Stimulated activated CD8-positive, alpha-beta memory T cell treated with anti-CD3 and anti-CD28 coated beads, Interleukin-4, amount 100 ng/mL, for 24 hours (primary cell): ENCODE measurements around the gene RELT.
A peak's percentile ranks its signal among the peaks of the same experiment; 100 is the strongest.

Experiments used
- DNase-seq: peaks from one replicate; pipeline ENCODE4 v3.0.0-alpha.2; 2020; ENCODE audit warnings: low read depth

The RELT gene, protein sequence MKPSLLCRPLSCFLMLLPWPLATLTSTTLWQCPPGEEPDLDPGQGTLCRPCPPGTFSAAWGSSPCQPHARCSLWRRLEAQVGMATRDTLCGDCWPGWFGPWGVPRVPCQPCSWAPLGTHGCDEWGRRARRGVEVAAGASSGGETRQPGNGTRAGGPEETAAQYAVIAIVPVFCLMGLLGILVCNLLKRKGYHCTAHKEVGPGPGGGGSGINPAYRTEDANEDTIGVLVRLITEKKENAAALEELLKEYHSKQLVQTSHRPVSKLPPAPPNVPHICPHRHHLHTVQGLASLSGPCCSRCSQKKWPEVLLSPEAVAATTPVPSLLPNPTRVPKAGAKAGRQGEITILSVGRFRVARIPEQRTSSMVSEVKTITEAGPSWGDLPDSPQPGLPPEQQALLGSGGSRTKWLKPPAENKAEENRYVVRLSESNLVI

DNA sequence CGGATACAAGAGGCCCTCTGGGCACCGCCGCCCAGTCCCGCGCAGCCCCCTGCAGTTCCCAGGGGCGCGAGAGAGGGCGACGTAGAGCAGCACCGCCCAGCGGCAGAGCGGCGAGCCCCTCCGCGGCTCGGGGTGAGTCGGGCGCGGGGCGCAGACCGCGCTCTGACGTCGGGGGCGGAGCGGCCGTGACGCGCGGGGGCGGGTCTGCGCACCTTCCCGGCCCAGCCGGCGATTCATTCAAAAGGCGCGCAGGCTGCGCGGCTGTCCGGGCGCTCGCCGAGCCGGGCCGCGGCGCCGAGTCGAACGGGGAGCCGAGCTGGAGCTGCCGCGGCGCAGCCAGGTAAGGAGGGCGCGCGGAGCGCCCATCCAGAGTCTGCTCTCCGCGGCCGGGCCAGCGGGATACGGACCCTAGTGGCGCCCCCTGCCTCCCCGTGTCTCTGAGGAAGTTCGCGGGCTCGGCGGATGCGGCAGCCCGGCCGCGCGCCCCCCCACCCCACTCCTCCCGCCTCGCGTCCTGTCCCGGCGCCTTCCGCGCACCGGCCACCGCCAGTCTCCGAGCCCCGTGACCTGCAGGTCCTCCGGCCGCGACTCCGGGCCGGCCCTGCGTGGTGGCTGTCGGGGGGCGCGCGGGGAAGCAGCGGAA lies at the start of gene RELT:
TSS of gene RELT (plus strand) at position 240 of the 643 bp plus-strand sequence. CDS start 12,738 bp downstream, outside the sequence.
- DNase-seq = peak; percentile 90

DNA sequence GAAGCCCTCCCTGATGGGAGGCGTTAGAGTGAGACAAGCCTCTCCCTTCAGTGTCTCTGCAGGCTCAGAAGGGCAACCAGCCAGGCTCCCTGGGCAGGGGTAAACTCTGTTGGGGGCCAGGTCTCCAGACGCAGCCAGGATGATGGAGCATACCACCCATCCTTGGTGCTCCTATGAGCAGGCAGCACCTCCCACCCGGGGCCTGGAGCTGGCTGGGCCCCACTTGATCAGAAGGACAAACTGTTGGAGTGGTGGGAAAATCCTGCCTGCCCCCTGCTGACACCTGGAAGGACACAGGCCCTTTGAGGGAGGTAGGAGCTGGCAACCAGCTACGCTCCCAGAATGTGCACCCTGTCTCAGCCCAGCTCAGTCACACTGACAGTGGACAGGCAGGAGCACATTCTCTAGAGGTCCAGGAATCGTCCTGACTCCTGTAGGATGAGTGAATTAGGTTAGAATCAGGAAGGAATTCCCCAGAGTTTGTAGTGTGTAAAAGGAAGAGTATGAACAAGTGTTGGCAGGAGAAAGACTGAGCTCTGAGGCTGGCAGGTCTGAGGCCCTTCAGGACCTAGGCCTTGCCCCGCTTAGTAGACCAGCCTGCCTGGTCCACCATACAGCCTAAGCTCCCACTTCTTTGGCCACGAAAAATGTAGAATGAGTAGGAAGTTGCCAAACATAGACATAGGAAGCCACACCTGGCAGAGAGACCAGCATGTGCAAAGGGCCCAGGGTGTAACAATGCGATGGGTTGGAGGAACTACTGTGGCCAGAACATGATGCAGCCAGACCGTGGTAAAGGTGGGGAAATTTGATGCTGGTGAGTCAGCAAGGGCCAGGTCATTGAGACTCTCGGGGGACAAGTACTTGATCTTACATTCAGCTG lies 49.0 kb upstream of the RELT start:
- DNase-seq = no peak

DNA sequence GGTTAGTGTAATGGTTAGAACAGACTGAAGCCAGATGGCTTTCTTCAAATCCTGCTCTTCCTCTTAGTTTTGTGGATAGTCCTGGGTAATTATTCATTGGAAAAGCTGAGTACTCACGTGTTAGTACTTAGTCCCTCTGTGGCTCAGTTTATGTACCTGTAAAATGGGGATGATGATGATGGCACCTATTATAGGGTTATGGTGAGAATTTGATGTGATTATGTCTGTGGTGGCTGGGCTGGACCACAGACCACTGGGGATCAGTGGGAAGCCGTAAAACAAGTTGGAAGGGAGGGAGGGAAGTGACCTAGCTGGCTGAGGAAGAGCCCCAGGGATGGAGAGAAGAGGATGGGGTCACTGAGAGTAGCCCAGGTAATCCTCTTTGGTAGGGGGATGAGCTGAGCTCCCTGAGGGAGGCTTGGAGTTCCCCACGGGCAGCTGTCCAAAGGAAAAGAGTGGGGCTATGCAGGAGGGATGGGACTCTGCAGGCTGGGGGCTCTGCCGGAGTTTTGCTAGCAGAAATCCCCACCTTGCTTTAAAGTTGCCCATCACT lies 48.3 kb upstream of the RELT start:
- DNase-seq = no peak

DNA sequence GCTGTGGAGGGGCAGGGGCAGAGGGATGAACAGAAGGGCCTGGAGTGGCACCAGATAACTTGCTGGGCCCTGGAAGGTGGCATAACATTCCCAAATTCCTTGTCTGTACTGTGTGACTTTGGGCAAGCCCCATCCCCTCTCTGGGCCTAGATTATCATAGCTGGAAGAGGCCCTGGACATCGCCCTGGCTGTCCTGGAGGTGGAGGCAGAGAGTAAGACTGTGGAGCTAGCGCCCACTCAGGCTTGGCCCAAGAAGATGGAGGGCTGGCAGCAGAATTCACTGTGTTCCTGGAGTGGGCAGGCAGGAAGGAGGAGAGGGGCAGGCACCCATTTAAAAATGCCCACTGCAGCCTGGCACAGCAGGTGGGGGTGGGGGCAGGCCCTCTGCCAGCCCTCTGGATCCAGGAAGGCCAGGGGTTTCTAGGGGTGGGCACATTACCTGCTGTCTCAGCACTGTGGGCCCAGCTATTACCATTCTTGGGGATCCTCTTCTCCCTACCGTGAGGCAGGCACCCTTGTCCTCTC lies 45.6 kb upstream of the RELT start:
- DNase-seq = no peak

DNA sequence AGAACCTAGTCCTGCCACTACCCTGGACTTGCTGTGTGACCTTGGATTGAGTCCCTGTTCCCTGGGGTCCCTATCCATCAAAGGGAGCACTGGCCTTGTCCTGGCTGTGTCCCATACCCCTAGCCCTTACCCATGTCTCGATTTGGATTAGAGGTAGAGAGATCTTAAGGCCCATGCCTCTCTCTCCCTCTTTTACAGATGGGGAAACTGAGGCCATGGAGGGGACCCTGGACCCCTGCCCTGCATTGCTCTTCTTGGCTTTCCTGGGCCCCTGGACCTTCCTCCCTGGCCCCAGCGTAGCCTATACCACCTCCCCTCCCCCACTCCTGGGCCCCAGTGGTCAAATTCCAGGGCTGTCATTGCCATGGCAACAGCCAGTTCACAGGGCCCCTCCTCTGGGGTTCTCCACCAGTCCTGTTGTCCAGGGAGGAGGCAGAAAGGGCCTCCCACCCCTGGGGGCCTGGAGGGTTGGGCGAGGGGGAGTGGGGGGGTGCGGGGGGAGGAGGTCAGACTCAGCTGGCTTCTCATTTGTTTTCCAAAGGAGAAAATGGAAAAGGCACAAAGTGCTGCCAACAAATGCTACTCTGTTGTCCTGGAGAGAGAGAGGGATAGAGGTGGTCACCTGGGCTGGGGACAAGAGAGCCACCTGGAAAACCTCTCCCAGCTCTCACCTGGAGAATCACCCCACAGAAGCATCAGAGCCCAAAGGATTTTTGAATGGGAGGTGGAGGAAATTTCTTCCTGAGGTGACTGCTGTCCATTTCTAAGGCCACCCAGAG lies 44.9 kb upstream of the RELT start:
- no peak for DNase-seq

DNA sequence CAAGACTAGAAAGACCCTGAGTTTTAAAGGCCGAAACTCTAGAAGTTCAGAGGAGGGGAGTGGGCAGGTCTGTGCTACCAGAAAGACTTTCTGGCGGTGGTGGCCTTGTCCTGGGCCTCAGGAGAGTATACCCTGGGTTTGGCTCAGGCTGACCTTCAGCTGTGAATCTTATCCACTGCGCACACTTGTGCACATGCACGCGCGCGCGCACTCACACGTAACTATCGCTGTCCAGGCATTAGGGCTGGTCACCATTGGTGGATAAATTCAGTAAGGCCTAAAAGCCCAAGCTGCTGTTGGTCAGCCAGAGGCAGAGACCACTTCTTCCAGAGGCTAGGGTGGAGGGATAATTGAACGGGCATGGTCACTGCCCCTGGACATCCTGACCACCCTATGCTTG lies 43.0 kb upstream of the RELT start:
- no peak for DNase-seq

DNA sequence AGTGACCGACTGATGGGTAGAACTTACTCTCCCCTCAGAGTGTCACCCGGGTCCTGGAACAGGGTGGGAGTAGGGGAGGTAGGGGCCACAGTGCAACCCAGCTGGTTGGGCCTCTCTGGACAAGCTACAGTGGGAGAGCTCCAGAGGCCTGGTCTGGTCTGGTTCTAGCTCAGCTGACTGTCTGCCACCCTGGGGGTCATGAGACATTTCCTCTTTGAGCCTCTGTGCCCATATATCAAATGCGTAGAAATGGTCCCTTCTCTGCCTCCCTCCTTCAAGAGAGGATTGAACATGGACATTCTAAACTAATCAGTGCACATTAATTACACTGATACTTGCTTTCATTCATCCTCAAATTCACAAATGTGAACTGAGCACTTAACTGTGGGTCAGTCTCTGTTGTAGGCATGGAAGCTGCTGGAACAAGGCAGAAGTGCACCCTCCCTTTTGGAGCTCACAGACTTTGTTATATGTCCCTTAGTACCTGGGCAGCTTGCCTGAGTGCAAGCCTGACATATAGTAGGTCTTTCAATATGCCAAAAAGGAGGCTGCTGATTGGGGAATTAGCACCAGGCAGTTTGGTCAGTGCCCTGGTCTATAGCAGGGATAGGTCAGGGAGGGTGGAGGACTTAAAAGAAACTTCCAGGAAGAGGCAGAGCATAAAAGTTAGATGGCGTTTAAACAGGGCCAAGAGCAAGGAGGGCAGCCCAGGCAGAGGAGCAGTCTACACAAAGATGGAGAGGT lies 42.4 kb upstream of the RELT start:
- no peak for DNase-seq

DNA sequence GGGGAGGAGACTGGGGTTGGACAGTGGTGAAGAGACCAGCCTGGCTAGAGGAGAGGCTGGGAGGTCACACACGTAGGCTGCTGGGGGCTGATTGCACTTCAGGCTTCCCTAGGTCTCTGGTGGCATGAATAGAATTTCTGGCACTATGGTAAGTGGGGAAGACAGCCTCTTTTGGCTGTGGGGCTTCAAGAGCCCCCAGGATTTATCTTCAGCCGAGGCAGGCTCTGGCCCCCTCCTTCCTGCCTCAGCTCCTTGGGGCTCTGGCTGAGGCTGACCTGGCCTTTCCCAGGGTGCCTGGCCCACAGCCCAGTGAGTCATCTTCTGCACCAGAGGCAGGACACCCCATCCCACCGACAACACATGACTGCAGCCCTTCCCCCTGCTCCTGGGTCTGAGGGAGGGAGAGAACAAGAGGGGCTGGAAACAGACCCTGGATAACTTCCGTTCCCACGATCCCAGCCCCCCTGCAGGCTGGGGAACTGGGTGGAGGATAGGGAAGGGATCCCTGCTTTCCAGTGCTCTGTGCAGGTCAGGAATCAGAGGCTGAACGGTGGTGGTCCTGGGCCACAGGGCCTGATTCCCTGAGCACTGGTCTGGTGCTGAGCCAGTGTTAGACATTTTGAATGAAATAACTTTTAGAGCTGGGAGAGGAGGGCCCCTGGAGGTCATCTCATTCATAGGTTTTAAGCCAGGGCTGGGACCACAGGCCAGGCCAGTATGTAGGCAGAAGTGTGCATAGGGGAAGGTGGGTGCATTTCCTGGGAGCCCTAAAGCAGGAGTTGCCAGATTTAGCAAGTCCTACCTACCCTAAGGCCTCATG lies 41.6 kb upstream of the RELT start:
- DNase-seq = no peak

DNA sequence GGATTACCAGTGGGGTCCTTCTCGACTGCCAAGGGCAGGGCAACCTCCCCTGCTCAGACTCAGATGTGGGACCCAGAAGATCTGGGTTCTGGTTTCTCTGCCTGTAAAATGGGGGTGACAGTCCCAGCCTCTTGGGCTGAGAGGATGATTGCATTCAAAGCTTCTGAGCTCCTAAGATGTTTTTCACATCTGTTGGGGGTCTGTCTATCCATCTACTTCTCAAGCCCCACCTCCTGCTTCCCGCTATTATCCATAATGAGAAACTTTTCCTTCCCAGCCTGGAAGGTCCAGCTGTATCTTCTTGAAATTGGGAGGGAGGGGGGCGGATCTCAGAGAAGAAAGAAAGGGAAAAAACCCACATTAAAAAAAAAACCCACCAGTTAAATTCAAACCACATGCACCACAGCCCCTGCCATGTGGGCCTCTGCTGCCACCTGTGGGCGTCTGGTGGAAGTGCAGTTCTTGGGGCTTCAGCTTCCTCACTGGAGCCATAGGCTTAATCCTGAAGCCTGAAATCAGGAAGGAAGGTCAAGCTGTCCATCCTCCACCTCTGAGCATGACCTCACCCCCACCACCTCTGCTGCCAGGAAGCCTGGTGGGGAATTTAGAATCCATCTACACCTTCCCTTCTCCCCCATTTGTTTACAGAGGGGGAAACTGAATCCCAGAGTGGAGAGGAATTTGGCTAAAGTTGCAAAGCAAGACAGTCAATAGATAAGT lies 40.8 kb upstream of the RELT start:
- DNase-seq = peak; percentile 69

DNA sequence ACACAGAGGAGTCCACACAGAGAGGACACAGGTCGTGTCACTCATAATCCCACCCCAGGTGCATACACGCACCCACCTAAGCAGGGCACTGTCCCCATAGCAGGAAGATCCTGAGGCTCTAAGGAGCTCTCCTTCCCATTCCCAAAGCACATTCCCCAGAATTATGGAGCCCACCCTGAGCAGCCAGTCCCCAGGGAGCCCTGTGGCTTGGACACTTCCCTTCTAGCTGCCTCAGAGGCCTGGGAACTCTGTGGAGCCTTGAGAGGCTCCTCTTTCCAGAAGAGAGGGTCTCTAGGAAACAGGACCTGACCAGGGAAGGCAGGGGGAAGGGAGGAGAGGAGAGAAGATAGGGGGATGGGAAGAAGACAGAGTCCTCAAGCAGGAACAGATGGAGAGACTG lies 38.4 kb upstream of the RELT start:
- no peak for DNase-seq

DNA sequence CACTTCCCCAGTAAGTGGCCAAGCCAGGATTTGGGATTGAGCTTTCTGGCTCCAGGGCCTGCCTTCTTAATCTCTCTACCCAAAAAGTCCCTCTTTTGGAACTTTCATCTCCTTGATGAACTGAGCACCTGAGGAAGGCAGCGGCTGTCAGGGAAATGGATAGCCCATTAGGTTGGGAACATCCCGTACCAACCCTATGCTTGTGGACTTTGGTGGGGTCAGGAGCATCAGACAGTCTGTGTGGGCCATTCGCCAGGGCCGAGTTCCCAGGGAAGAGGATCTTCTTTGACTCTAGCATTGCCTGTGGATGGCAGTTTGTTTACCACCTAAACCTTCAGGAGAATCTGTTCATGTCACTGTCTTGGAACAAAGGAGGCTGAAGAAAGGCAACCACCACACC lies 37.9 kb upstream of the RELT start:
- no peak for DNase-seq

DNA sequence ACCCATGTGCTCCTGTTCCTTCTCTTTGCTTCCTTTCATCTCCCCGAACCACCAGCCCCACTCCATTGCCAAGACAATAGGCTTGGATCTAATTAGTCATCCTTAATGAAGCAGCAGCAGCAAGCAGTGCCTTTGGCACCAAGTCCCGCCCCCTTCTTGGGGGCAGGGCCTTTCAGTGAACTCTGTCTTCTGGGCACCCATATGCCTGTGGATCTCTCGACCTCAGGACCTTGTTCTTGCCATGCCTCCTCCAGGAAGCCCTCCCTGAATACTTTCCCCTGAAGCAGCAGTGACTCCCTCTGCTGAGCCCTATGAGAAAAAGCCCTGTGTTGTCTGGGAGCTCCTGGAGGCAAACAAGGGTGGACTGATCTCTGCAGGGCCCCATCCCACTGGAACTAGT lies 36.0 kb upstream of the RELT start:
- DNase-seq = no peak

DNA sequence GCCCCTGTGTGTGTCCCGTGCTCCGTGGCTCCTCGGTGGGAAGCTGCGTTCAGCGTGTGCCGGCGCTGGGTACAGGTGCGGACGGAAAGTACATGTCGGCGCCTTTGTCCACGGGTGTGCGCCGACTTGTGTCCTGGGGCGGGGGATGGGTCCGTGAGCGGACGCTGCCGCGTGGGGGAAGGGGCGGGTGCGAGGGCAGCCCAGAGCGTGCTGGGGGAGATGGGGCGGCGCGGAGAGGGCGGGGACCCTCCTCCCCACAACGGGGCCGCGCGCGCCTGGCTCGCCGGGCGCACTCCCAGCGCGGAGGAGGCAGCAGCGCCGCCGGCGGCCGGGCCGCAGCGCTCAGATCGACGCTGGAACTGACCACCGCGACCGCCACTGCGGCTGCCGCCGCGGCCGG lies 33.6 kb upstream of the RELT start:
- no peak for DNase-seq

DNA sequence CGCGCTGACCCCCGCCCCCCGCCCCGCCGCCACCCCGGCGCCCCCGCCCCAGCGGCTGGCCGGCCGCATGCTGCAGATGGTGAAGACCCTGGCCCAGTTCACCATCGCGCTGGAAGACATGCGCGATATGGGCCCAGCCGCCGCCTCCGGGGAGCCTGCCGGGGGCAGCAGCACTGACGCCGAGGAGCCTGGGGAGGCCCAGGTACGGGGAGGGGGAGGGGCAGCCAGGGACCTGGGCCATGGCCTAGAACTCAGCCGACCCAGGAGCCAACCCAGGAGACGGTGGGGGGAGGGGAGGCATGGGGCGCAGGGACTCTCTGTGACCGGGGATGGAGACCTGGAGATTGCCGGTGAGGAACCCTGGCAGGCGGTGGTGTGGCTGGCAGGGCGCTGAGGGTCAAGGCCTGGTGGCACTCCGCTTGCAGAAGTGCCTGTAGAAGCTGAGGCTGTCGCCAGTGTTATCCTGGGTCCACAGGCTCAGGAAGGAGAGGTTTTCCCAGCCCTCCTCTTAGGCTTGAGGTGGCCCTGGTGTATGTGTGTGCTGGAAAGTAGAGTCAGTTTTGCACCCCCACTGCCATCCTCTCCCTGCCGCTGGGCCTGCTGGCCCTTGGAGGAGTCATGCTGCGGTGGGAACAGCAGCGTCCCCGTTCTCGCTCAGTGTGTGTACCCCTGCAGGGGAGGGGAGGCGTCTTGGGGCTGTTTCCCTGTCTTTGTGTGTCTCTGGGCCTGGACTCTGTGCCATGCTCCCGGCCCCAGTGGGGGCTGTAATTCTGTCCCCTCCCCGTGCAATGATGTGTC lies 32.9 kb upstream of the RELT start:
- no peak for DNase-seq

DNA sequence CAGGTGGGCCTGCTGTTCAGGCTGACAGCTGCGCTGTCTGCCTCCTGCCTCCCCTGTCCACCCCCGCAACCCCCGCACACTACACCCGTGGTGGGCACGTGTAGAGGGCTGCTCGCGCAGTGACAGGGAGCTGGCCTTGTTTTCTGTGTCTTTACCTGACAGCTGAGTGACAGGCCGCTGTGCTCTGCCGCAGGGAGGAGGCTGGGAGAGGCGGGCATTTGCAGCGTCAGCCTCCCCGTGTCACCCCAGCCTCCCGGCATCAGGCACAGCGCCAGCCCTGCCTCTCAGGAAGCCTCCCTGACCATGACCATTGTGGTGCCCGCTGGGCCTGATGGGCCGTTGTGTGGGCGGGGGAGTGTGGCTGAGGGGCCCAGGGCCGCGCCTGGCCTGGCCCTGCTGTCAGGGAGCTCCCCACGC lies 32.0 kb upstream of the RELT start:
- no peak for DNase-seq

DNA sequence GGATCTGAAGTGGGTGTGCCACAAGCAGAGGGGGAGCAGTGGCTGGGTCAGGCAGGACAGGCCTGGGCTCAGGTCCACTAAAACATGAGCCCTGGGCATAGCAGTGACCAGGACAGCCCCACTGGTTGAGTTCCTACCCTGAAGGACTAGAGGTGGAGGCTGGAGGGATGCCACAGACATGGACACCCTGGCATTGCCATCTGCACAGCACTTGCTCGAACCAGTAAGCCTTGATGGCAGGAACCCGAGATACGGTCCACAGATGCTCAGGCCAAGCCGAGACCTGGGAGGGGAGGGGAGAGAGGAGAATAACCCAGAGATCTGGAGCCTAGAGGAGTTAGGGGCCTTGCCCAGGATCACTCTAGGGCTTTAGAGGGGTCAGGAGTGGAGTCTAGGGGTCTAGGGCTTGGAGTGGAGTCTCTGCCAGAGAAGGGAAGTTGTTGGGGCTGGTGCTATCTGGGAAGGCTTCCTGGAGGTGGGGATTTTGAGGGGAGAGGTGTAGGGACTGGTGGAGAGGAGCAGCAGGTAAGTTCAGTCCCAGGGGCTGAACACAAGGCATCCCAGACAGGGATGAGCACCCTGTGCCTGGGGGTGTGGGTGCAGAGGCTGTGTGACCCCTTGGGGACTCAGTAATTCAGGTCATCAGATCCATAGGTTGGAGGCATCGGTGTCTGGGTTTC lies 30.6 kb upstream of the RELT start:
- DNase-seq = no peak

DNA sequence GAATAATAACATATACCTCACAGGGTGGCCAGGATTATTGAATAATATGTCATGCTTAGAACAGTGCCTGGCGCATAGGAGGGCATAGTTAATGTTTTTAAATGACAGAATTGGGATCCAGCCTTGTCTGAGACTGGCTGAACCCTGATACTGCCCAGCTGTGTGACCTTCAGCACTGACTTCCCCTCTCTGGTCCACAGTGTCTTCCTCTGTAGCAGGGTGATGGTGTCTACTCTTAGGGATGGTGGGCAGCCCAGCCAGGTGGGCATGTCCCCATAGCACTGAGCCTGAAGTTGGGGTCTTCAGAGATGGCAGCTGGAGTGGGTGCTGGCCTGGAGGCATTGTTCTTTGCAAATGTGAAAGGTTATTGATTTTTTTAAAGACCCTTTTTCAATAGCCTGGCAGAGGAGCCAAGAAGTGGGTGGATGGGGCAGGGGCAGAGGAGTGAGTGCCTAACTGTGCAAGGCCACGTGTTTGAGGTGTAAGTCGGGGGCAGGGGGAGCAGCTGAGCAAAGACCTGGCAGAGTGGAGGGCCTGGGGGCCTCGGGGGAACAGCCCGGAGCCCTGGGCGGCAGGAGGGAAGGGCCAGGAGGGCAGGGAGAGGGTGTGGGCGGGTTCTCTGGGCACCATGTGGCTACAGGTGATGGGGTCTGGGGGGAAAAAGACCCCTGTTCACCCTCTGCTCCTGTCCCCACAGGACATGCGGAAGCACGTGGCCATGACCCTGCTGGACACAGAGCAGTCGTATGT lies 29.8 kb upstream of the RELT start:
- DNase-seq = no peak
